Activated CD4-positive, alpha-beta memory T cell treated with anti-CD3 and anti-CD28 coated beads for 36 hours (primary cell): ENCODE data around the gene ST8SIA6. TPM values are rescaled to one million over a fixed set of nuclear protein-coding genes. Genes with fewer than 3 reads are reported as not detected.
A peak's percentile ranks its signal among the peaks of the same experiment; 100 is the strongest.
"Not testable (repeated sequence)": the region's sequence is repeated elsewhere in the genome, so short reads cannot be mapped to it uniquely, and the experiment has no call there.

ENCODE experiments used
- CTCF ChIA-PET: fragments of 350-600 bp; sonication (Branson Sonifier 250); formaldehyde crosslinking; loops from one replicate; lab custom pipeline; 2021; ENCODE audit warnings: antibody characterized with exemption, inconsistent platforms; lab: Charles Lee
- POLR2A ChIA-PET: fragments of 350-600 bp; sonication (Branson Sonifier 250); formaldehyde crosslinking; loops from one replicate; lab custom pipeline; 2021; ENCODE audit warnings: antibody characterized with exemption; lab: Charles Lee
- DNase-seq: peaks from one replicate; pipeline ENCODE4 v3.0.0-alpha.2; 2020
- H3K27ac Mint-ChIP-seq: one replicate; pipeline ENCODE4 v1.8.0; 2021; ENCODE audit warnings: mixed read lengths
- H3K27me3 Mint-ChIP-seq: one replicate; pipeline ENCODE4 v1.8.0; 2021; ENCODE audit warnings: mixed read lengths
- H3K36me3 Mint-ChIP-seq: one replicate; pipeline ENCODE4 v1.8.0; 2021; ENCODE audit warnings: mixed read lengths
- H3K4me1 Mint-ChIP-seq: one replicate; pipeline ENCODE4 v1.8.0; 2021; ENCODE audit warnings: low read depth, mixed read lengths
- H3K4me3 Mint-ChIP-seq: one replicate; pipeline ENCODE4 v1.8.0; 2021; ENCODE audit warnings: mild to moderate bottlenecking, mixed read lengths
- H3K9me3 Mint-ChIP-seq: one replicate; pipeline ENCODE4 v1.8.0; 2021; ENCODE audit warnings: mixed read lengths
- intact Hi-C: fragments of 100-400 bp; cut with micrococcal nuclease; formaldehyde crosslinking; loops from one replicate; pipeline ENCODE4 v1.15.1; 2023
- total RNA-seq, 2 experiments: library from RNA; stranded (reverse); gene quantifications; one replicate each; pipeline ENCODE4 v1.2.3, GENCODE V29; 2021

The ST8SIA6 gene
- total RNA-seq, 2 experiments from 2014 or later: 0.38 TPM; not detected in 1

- H3K4me1 Mint-ChIP-seq, POLR2A ChIA-PET, intact Hi-C loops, H3K27me3 Mint-ChIP-seq, H3K4me3 Mint-ChIP-seq, H3K27ac Mint-ChIP-seq, H3K36me3 Mint-ChIP-seq, DNase-seq, H3K9me3 Mint-ChIP-seq: not testable (repeated sequence)
- CTCF ChIA-PET: interaction anchor here (0.7 kb wide), 1 partner anchor 1371 kb away, joined by 3 read pairs; no protein-coding TSS in a partner anchor
These were observed 132.4 kb downstream of the ST8SIA6 start for GRCh38 chr10:17321957-17322356.

GRCh38 chr10:17316488-17317170 lies 137.8 kb downstream of the ST8SIA6 start:
- H3K27ac Mint-ChIP-seq: no peak overlapping the region
- DNase-seq: no peak
- peaks cover 6% of the 10 kb centered on the region for H3K27me3 Mint-ChIP-seq
- no peak overlapping the region for H3K4me3 Mint-ChIP-seq
- H3K4me1 Mint-ChIP-seq: peaks cover 4% of the 10 kb centered on the region
- CTCF ChIA-PET: interaction anchor here (1.0 kb wide), 1 partner anchor 59 kb away, joined by 4 read pairs; no protein-coding TSS in a partner anchor
- H3K36me3 Mint-ChIP-seq: no peaks in the 10 kb centered on the region
- intact Hi-C loops: no loop called here
- H3K9me3 Mint-ChIP-seq: no peaks in the 10 kb centered on the region
- POLR2A ChIA-PET: no interaction called here

DNA sequence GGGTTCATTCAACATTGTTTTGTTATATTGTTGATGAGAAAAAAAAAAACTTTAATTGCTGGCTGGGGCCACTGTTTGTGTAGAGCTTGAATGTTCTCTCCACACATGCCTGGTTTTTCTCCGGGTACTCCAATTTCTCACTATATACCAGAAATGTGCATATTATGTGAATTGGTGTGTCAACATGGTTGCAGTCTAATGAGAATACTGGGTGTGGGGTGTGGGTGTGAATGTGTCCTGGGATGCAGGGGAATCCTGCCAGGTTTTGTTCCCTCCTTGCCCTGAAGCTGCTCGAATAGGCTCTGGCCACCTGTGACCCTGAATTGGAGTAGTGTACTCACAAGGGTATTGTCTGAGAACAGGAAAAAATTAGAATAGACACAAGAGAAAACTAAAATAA lies 145.0 kb downstream of the ST8SIA6 start:
- peaks cover 2% of the 10 kb centered on the region for H3K4me1 Mint-ChIP-seq
- DNase-seq: no peak
- H3K36me3 Mint-ChIP-seq: no peaks in the 10 kb centered on the region
- ChIA-PET POLR2A (no interaction called here), CTCF (no interaction called here)
- H3K4me3 Mint-ChIP-seq: no peak overlapping the region
- peaks cover 28% of the 10 kb centered on the region for H3K27me3 Mint-ChIP-seq
- intact Hi-C loops: no loop called here
- H3K27ac Mint-ChIP-seq: no peak overlapping the region
- no peaks in the 10 kb centered on the region for H3K9me3 Mint-ChIP-seq

GRCh38 chr10:17307123-17307522 lies 147.3 kb downstream of the ST8SIA6 start:
- Mint-ChIP-seq H3K9me3 (no peaks in the 10 kb centered on the region), H3K4me1 (peaks cover 2% of the 10 kb centered on the region), H3K4me3 (no peak overlapping the region), H3K36me3 (no peaks in the 10 kb centered on the region), H3K27me3 (peaks cover 27% of the 10 kb centered on the region), H3K27ac (no peak overlapping the region)
- ChIA-PET CTCF (no interaction called here), POLR2A (no interaction called here)
- no peak for DNase-seq
- intact Hi-C loops: no loop called here

DNA sequence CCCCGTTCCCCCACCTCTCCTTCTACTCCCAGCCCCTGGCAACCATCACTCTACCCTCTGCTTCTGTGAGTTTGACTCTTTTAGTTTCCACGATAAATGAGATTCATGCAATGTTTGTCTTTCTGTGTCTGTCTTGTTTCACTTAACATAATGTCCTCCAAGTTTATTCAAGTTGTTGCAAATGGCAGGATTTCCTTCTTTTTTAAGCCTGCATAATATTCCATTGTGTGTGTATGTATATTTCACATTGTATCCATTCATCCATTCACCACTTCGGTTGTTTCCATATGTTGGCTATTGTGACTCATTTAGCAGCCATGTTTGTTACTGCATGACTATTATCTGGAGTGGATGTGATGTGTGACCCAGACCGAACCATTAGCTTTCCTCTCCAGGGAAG lies 162.0 kb downstream of the ST8SIA6 start:
- Mint-ChIP-seq H3K4me3 (no peak overlapping the region), H3K9me3 (no peaks in the 10 kb centered on the region), H3K4me1 (peaks cover 5% of the 10 kb centered on the region), H3K27me3 (peaks cover 16% of the 10 kb centered on the region), H3K27ac (no peak overlapping the region), H3K36me3 (no peaks in the 10 kb centered on the region)
- intact Hi-C loops: no loop called here
- CTCF ChIA-PET: interaction anchor here (1.5 kb wide), 1 partner anchor 84 kb away, joined by 6 read pairs; no protein-coding TSS in a partner anchor
- DNase-seq: no peak
- POLR2A ChIA-PET: no interaction called here

DNA sequence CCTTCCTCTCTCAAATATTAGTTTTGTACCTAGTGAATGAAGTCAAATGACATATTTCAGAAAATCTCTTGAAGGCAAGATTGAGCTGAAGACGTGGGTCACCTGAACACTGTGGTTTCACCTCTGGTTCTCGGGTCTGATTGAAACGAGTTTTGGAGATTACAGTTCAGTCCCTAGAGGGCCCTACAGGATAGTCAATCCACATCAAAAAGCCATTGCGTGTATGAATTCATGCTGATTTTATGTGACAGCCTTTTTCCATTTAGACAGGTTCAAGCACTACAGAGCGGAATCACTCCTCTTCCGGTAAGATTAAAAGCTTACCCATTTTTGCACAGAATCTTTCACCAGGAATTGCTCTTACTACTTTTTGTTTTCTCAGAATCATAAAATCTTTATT lies 164.2 kb downstream of the ST8SIA6 start:
- no peaks in the 10 kb centered on the region for H3K36me3 Mint-ChIP-seq
- CTCF ChIA-PET: interaction anchor here (0.7 to 3.5 kb wide), 17 partner anchors 9 to 462 kb away, joined by 3 to 24 read pairs (median 3); no protein-coding TSS in a partner anchor

GRCh38 chr10:17289763-17290162 lies 164.6 kb downstream of the ST8SIA6 start:
- Mint-ChIP-seq H3K4me3 (no peak overlapping the region), H3K4me1 (peaks cover 5% of the 10 kb centered on the region), H3K27me3 (peaks cover 18% of the 10 kb centered on the region), H3K36me3 (no peaks in the 10 kb centered on the region), H3K27ac (no peak overlapping the region), H3K9me3 (no peaks in the 10 kb centered on the region)
- intact Hi-C loops: loop anchor here (1.0 kb wide), 2 partner anchors 87 to 140 kb away; no protein-coding TSS in a partner anchor
- POLR2A ChIA-PET: no interaction called here
- CTCF ChIA-PET: interaction anchor here (0.6 to 3.5 kb wide), 16 partner anchors 10 to 462 kb away, joined by 3 to 24 read pairs (median 3); no protein-coding TSS in a partner anchor
- DNase-seq: no peak

More for the DNA sequence above, 164.2 kb downstream of the ST8SIA6 start:
- intact Hi-C loops: loop anchor here (1.0 kb wide), 2 partner anchors 86 to 139 kb away; no protein-coding TSS in a partner anchor
- Mint-ChIP-seq H3K9me3 (no peaks in the 10 kb centered on the region), H3K27ac (no peak overlapping the region), H3K4me1 (peaks cover 5% of the 10 kb centered on the region), H3K4me3 (no peak overlapping the region), H3K27me3 (peaks cover 18% of the 10 kb centered on the region)
- peak; percentile 12 for DNase-seq
- POLR2A ChIA-PET: no interaction called here

DNA sequence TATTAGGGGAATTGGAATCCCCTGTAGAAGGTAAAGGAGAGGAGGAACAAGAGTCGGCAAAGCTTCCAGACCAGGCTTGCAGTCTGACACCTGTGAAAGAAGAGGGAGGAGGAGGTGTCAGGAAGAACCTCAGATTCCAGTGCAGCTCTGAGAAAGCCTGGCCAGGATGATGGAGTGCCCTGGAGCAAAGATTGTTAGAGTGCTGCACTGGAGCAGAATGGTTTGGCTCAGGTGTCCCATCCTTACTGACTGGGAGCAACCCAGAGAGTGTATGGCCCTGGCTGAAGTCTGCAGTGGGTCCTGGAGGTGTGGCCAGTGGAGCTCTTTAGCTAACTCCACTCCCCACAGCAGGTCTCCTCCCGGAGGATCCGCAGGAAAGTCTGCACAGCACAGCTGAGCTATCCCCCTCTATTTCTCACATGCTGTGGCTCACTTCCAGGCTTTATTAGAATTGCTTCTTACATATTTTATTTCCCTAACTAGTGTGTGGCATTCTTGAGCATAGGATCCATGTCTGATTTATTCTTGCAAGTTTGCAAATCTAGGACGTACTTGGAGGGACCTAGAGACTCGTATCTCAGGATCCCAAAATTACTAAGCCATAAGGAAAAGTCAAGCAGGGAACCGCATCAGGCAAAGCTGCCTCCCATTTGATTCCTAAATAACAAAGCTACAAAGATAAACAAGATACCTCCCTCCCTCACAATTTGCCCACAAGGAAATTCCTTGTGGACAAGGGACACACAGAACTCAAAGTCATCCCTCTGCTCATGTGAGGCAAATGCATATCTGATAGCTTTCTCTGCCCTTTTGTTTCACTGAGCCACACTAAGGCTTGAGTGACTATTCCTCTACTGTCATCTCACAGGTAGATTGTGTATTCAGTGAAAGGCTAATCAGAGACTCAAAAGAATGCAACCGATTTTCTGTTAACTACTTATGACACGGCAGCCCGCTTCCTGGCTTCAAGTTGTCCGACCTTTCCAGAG lies 167.5 kb downstream of the ST8SIA6 start:
- no peak overlapping the region for H3K4me3 Mint-ChIP-seq
- peaks cover 12% of the 10 kb centered on the region for H3K9me3 Mint-ChIP-seq
- intact Hi-C loops: no loop called here
- H3K36me3 Mint-ChIP-seq: no peaks in the 10 kb centered on the region
- ChIA-PET CTCF (no interaction called here), POLR2A (no interaction called here)
- H3K27me3 Mint-ChIP-seq: peaks cover 11% of the 10 kb centered on the region
- DNase-seq: no peak
- no peak overlapping the region for H3K27ac Mint-ChIP-seq
- peaks cover 5% of the 10 kb centered on the region for H3K4me1 Mint-ChIP-seq

- Mint-ChIP-seq H3K27me3 (peaks cover 1% of the 10 kb centered on the region), H3K9me3 (peaks cover 22% of the 10 kb centered on the region), H3K4me3 (no peak overlapping the region), H3K36me3 (peaks cover 2% of the 10 kb centered on the region), H3K27ac (no peak overlapping the region), H3K4me1 (no peaks in the 10 kb centered on the region)
- POLR2A ChIA-PET: no interaction called here
- DNase-seq: no peak
- CTCF ChIA-PET: no interaction called here
- intact Hi-C loops: no loop called here
These were observed 172.1 kb downstream of the ST8SIA6 start for GRCh38 chr10:17282311-17282710.

- H3K27me3 Mint-ChIP-seq: peaks cover 7% of the 10 kb centered on the region
- no peak for DNase-seq
- peaks cover 2% of the 10 kb centered on the region for H3K4me1 Mint-ChIP-seq
- peaks cover 2% of the 10 kb centered on the region for H3K36me3 Mint-ChIP-seq
- ChIA-PET CTCF (no interaction called here), POLR2A (no interaction called here)
- no peak overlapping the region for H3K27ac Mint-ChIP-seq
- intact Hi-C loops: no loop called here
- peaks cover 31% of the 10 kb centered on the region for H3K9me3 Mint-ChIP-seq
- no peak overlapping the region for H3K4me3 Mint-ChIP-seq
These were observed 175.7 kb downstream of the ST8SIA6 start for GRCh38 chr10:17278607-17279240.

DNA sequence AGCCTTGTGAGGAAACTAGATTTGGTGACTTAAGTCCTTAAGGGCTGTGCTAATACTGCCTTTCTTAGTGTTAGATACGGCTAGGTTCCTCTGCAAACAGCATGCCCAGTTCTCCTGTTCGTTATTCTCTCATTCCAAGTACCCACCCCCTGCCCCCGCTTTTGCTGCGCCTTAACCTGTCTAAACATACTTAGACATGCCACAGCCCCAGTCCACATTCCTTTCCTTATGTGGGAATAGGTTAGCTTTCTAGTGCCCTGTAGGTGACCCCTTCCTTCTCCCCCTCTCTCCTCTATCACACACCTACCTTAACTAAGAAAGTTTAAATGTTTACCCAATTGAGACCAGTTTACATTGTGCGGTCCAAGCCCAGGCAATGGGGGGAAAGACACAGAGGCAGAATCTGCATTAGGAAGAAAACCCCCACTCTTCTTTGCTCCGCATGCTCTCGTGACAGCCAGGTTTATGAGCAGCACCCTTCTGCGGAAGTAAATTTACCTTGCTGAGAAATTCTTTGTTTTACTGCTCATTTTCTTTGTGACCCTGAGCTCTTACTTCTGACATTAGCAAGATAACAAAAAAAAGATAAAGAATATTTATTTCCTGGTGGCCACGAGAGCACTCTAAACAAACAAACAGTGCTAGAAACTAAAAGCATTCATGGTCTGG lies 177.5 kb downstream of the ST8SIA6 start:
- peaks cover 5% of the 10 kb centered on the region for H3K4me1 Mint-ChIP-seq
- peaks cover 7% of the 10 kb centered on the region for H3K27me3 Mint-ChIP-seq
- CTCF ChIA-PET: no interaction called here
- H3K27ac Mint-ChIP-seq: no peak overlapping the region
- POLR2A ChIA-PET: no interaction called here
- H3K4me3 Mint-ChIP-seq: no peak overlapping the region
- peaks cover 2% of the 10 kb centered on the region for H3K36me3 Mint-ChIP-seq
- DNase-seq: no peak
- peaks cover 20% of the 10 kb centered on the region for H3K9me3 Mint-ChIP-seq
- intact Hi-C loops: no loop called here
